ENCODE data around the gene PHF13.

PHF13 gene

DNA sequence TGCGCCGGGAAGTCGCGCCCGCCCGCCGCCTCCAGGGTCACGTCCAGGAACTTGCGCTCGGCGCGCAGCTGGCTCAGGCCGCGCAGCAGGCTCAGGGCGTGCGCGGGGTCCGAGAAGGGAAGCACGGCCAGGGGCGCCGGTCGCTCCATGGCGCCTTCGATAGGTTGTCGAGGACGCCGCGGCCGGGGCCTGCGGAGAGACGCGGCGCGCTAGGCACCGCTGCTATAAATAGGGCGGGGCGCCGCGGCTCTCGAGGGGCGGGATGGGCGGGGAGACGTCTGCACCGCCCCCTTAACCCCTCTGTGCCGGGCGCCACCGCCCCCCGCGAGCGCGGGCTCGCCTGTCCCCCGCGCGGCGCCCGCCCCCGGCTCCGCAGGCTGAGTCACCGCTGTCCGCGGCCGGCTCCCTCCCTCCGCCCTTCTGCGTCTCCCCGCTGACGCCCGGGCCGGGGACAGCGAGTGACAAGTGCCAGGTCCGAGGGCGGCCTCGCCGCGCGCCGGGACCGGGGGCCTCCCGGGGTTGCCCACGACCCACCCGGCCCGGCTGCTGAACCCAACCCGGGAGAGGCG lies 10.8 kb upstream of the PHF13 start, which contains the start of gene KLHL21:
KLHL21 (minus strand) TSS at position 201 of the 569 bp plus-strand sequence; CDS start at position 149, 52 bp downstream.
- DNase-seq, result peak; percentile 73

DNA sequence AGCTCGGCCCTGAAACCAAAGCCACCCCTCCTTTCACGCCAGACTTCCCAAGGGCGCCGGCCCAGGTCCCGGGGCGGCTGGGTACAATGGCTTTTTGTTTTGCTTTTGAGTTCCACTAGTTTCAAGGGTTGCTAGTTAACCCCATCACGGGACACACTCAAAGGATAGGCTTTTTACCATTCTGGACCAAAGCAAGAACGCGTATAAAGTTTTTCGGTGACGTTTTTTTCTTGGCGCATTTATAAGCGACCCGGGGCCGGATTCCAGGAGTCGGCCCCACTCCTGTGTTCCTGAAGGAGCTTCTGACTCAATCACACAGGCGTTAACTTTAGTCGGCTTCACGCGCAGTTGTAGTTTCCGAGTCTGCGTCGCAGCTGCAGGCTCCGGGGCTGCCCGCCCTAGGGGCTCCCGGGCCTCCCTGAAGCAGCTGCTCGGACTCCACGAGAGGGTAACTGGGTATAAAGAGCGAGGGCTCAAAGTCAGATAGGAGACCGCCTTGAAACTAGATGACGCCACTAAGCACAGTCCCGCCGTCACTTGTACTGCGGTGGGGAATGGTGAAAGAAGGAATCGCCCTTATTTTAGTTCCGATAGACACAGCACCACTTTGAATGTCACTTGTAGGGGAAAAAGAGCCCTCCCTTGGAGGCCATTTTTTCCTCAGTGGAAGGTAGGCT lies 10.2 kb upstream of the PHF13 start:
- DNase-seq, result peak; percentile 61

DNA sequence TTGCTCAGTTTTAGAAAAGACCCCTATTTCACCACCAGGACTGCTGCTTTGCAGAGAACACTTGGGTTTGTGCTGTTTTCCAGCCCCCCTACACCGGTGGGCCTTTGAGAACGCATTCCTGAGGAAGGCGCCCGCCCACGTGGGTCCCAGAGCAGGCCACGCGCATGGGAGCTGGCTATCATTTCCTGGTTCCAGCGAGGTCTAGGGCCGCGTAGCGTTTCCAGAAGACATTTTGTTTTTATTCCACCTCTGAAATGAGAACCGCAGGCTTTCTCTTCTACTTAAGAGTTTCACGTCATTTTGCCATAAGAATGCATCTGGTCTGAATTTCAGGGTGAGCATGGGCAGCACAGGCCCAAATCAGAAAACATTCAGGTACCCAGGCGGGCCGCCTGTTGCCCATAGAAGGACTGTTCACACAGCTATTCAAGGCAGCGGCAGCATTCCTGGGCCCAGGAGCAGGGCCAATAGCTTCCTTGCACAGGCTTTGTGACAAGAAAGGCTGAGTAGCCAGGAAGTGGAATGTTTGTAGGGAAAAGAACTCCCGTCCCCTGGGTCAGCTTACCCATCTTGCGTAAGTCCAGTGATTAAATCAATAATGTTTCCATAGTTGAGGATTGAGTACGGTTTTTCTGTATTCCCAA lies 9.5 kb upstream of the PHF13 start:
- no peak for DNase-seq

DNA sequence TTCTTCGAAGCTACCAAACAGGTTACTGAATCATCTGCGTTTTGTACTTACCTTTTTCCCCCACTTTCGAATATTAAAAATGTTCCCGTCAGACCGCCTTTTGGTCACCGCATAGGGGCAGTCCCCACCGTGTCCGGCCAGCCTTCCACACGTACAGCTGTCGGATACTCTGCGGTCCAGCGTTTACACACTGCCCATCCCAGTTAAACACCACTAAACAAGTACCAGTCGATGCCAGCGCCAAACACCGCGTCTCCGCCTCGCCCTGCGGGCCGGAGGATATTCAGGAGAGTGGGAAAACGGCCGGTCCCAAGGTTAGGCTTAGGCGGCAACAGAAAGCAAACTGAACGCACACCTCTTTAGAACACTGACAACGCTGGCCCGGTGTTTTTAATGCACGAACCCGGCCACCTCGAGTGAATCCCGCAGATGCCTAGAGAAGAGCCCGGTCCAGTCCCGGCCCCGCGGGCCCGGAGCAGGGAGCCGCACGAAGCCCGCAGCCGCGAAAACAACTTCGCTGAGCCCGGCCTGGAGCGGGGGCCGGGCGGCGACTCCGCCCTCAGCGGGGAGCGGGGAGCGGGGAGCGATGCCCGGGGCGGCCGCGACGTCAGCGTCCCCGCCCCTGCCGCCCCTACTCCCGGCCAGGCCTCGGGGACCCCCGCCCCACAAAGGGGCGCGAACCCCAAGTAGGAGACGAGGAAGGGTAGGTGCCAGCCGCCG lies 730 bp upstream of the PHF13 start:
- no peak for DNase-seq

DNA sequence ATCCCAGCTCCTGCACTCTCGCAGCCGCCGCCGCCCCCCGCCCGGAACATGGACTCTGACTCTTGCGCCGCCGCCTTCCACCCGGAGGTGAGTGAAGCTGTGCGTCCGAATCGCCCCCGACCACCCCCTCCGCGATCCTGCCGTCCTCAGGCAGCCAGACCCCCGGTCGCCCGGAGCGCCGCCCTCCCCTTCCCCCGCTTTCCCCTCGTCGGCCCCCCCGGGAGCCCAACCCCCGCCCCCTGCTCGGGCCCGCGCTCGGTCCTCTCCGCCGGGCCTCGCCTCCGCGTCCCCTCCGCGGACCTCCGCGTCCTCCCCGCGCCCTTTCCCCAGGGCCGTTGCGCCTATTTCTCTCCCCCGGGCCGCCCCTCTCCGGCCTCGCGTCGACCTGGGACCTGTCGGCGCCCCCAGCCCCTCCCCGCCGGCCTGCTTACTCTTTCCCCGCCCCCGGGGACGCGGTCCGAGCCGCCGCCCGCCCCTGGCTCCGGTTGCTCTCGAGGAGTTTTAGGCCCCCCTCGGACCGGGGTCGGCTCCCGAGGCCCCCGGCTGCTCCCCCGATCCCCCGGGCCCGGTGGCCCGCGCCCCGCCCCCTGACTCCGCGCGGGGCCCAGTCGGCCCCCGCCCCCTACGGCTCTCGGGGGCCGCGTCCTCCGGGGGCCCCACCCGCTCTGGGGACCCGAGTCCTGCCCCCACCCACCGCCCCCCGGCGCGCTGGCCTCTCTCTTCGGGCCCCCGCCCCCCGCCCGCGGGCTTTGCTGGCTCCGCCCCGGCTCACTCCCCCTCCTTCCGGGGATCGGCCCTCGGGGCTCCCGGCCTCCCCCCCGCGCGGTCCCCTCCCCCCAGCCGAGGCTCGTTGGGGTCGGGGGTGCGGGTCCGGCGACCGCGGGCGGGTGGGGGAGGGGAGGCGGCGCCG lies 743 bp downstream of the PHF13 start:
- DNase-seq, result no peak

DNA sequence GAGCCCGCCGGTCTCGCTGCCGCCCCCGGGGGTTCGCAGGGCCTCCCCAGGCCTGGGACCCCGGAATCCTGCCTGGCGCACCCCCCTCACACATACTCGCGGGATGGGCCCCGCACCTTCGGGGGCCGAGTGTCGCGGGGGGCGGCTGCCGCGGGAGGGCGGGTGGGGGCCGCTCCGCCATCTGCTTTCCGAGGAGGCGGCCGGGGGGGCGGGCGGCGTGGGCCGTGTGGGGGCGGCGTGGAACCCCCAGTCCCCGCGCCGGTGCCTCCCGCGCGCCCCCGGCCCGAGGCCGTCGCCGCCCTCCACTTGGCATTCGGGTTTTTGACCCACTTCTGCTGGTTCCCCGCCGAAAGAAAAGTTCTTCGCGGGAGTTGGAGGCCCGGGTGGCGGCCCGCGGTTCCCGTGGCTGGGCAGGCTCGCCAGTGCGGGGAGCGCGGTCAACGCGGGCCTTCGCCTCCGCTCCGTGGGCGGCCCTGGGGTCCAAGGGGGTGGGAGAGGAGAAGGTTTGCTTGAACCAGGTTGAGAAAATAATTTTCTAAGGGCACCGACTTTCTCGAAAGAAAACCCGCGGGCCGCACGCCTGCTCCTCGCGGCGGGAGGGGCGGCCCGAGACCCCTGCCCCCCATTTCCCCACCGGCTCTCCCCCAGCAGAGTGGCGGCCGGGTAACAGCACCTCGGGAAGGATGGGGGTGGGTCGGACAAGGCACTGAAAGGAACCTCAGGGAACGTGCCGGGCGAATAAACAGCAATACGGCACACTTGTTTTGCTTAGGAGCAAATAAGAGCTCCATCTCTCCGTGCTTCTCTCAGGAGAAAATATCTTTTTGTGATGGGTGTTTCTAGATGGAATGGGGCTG lies 1.6 kb downstream of the PHF13 start:
- no peak for DNase-seq

DNA sequence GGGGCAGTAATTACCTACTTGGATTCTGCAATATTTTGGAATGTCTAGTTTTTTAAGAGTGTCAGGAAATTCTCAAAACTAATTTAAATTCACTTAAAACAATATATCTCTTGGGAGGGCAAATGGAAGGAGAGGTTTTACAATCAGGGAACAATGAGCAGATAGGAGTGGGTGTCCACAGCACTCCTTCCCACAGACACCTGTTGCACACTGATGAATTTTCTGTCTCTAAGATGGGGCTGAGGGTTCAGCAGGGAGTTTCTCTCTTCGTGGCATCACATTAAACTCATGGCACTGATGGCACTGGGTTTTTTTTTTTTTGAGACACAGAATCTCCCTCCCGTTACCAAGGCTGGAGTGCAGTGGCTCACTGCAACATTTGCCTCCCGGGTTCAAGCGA lies 5.5 kb downstream of the PHF13 start:
- no peak for DNase-seq

DNA sequence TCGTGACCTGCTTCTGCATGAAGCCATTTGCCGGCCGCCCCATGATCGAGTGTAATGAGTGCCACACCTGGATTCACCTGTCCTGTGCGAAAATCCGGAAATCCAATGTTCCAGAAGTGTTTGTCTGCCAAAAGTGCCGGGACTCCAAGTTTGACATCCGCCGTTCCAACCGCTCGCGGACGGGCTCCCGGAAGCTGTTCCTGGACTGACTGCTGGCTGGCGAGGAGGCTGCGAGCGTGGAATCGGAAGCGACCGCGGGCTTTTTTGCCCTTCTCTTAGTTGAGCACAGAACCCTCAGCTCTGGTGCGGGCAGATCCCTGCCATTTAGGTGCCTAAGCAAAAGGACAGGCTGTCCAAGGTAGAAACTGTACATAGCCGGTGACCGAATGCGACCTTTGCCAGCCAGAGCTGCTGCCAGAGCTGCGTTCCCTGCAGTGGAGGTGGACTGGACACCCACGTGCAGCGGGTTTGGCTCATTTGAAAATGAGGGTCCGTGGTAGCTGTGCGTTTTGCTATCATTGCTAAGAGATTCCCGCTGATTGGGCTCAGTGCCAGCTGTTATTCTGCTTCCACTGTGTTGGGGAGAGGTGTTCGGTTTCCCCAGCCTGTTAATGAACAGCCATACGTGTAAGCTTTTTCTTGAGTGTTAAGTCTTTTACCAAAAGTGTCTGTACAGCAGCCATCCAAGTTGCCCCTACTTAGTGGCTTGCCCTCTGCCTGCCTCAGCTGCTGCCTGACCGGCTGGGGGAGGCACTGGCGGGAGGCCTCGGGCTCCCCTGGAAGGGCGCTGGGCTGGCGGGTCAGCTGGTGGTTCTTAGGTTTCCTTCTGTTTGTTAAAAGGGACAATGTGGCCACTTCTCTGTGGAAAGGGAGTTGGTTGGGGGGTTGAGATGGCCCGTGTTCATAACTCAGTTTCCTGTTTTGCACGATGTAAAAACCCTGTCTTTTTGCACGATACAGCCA lies 8.2 kb downstream of the PHF13 start:
- no peak for DNase-seq

DNA sequence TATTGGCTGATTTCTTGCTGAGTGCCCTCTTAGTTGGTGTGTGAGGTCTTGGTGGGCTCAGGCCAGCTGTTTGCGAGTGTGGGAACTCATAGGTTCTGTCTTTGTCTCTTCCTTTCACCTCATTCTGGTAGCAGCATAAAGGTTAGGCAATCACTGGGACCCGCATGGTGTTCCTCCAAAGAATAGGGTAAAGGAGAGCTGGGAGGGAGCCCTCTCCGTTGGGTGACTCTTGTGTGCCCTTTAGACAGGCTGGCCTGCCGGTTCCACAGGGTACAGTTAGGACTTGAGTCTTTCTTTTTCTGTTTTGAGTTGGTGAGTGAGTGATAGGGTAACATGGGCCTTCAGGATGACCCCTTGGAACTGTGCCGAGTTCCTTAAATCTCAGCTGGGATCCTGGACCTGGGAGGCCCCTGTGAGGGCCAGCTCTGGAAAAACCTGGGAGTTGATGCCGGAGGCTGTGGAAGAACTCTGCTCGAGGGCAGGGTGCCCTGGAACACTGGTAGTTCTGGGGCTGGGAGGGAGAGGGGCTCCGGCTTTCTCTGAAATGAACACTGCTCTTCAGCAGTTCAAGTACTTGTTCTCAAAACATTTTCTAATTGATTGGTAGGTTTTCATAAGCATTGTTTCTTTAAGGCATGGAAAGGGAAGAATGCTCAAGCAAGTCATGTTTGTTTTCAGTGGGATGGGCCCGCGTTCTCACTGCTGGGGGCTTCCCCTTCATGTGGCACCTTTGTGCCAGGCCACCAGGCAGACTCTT lies 9.0 kb downstream of the PHF13 start:
- DNase-seq, result no peak

DNA sequence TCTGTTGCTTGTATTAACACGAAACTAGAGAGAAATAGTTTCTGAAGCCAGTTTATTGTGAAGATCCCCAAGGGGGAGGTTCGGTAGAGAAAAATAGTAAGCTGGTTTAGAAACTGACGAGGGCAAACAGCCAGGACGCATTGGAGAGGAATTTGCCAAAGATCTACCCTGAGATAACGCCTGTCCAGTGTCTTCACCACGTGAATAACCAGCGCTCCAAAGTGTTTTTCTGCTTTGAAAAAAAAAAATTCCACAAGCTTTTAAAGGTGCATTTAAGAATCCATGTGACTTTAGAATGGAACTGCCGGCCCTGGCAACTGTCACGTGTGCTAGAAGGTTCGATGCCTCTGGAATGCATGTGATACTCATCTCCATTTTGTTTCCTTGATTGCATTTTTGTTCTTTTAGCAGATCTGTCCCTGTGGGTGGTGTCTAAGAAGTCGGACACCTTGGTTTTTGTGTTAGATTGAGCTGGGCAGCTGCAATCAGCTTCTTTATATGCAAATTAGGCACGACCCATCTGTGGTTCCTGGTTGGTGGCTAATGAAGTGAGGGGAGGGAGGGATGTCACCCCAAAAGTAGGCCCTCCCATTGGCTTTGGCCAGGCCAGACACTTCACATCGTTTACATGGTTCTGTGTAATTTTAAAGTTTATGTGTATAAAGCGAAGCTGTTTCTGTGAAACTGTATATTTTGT lies 9.9 kb downstream of the PHF13 start:
- no peak for DNase-seq

DNA sequence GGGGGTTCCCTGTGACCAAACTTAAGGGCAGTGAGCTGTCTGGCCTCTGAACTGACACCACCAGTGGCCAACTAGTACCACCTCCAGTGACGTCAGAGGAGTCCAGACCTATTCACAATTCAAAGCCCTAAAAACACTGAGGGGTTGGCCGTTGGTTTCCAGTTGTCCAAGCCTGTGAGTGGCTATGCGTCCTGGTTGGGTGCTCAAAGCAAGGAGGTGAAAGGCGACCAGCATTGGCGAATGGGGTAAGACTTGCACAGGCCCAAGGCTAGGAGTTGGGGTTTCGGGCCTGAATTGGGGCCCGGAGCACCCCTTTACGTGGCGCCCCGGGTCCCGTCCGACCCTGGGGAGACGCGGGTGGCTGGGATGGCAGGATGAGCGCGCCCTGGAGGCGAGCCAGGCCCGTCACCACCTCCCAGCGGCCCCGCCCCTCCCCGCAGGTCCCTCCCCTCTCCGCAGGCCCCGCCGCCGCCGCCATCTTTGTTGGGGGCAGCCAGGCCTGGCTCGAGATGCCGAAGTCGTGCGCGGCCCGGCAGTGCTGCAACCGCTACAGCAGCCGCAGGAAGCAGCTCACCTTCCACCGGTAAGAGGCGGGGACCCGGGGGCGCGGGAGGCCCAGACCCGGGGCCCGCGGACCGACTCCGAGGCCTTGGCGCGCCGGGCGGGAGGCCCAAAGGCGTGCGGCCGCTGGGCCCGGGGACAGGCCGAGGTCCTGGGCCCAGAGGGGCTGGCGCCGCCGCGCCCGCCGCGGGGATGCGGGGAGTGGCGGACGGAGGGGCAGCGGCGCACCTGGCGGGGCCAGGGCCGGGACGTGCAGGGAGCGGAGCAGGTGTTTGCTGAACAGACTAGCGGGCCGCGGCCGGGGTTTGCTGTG lies 11.4 kb downstream of the PHF13 start, which contains the start of gene THAP3:
THAP3 (plus strand) TSS at position 159 of the 874 bp plus-strand sequence; CDS start at position 510, 351 bp downstream.
- peak; percentile 46 for DNase-seq

DNA sequence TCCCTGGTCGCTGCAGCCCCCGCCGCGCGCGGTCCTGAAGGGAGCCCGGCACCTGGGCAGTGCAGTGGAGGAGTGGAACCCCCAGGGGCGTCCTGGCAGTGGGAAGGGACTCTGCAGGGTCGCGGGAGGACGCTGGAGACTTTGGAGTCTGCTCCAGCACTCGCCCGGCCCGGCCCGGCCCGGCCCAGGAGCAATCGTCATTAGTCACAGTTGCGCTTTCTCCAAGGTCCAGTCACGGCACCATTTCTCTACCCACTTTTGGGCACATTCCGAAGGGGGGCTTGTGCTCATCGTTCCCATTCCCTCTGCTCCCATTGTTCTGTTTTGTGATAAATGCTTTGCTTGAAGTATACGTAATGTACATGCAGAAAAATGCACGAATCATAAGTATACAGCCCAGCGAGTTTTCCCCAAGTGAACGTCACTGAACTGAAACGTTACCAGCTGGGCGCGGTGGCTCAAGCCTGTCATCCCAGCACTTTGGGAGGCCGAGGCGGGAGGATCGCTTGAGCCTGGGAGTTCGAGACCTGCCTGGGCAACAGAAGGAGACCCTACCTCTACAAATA lies 12.1 kb downstream of the PHF13 start:
- DNase-seq, result no peak

DNA sequence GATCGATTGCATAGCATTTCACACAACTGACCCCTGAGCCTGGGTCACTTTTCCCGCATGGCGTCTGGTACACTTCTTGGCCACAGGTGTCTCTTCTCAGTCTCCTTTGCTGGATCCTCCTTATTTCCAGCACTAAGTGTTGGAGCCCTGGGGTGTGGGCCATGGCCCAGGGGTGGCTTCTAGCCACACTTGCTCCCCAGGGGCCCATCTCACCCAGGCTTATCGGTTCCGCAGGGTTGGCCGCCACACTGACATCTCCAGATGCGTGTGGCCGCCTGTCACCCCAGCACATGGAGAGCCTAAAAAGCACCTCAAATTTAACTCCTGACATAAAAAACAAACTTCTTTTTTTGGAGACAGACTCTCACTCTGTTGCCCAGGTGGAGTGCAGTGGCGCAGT lies 13.5 kb downstream of the PHF13 start:
- DNase-seq, result no peak

DNA sequence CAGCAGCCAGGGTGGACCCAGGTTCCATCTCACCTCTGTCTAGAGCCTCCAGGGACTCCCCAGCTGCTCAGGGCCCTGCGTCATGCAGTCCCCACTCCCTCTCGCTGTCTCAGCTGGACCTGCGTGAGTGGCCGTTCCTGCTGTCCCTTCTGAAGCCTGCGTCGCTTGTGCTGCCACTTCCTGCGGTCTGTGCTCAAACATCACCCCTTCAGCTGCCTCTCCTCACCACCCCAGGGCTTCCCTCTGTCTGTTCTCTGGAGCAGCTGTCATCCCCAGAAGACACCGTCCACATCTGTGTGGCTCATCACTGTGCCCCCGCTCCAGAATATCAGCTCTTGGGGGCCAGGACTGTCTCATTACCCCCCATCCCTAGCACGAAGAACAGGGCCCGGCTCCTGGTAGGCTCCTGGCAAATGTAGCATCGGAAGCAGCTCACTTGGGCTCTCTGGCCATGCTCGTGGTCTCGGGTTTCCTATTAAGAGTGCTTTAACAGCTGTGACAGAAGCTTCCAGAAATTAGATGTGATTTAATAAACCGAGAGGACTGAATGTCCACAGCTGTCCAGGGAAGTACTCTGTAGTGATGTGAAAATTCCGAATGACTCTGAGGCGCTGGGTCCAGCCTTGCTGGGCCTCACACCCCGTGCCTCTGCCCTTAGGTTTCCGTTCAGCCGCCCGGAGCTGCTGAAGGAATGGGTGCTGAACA lies 14.5 kb downstream of the PHF13 start:
- DNase-seq, result no peak

DNA sequence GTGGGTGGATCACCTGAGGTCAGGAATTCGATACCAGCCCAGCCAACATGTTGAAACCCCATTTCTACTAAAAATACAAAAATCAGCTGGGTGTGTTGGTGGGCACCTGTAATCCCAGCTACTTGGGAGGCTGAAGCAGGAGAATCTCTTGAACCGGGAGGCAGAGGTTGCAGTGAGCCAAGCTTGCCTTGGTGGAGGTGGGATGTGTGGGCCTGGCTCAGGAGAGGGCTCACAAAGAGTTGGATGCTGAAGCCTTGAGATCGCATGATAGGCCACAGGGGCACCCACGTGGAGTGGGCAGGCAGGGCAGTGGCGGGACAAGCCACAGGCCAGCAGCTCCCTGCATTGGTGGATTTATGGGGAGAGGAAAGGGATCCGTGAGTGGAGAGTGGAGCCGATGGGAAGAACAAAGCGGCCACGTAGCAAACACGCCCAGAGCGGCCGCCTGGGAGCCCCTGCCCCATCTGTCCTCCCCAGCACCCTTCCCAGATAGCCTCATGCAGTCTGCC lies 15.5 kb downstream of the PHF13 start:
- no peak for DNase-seq

DNA sequence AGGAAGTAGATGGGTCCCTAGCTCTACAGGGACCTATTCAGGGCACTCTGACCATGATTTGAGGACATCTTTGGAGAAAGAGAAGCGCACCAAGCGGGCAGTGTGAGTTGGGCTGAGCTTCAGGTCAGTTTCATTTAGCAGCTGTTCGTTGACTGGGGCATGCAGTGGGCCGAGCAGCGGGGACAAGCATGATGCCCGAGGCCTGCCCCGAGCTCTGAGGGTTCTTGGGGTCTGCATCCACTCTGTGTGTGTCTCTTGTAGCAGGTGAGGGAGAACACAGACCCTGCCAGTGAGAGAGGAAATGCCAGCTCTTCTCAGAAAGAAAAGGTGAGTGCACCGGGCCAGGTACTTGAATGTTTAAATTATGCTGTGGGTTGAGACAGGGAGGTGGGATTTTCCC lies 16.5 kb downstream of the PHF13 start:
- no peak for DNase-seq

DNA sequence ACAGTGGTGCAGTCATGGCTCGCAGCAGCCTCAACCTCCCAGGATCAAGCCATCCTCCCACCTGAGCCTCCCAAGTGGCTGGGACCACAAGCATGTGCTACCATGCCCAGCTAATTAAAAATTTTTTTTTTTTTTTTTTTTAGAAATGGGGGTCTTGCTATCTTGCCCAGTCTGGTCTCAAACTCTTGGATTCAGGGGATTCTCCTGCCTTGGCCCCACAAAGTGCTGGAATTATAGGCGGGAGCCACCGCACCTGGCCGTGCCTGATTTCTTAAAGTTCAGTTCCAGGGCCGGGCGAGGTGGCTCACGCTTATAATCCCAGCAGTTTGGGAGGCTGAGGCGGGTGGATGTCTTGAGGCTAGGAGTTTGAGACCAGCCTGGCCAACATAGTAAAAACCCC lies 17.5 kb downstream of the PHF13 start:
- DNase-seq, result no peak
